SK-N-SH (cell line): ENCODE measurements around the gene TRPM3. TPM values are rescaled to one million over a fixed set of nuclear protein-coding genes. Genes with fewer than 3 reads are reported as not detected.

Experiments
- CTCF ChIA-PET: fragments of 300-600, 350-600 bp; formaldehyde crosslinking; extraction: SDS; loops from one replicate; lab custom pipeline; 2021; lab: Yijun Ruan, JAX
- POLR2A ChIA-PET: fragments of 350-600 bp; sonication (Branson Sonifier 250); formaldehyde crosslinking; extraction: SDS; loops from one replicate; lab custom pipeline; 2020; ENCODE audit warnings: antibody characterized with exemption, inconsistent platforms; lab: Yijun Ruan, JAX
- DNase-seq: peaks from one replicate; pipeline ENCODE4 v3.0.0; 2012
- H2AFZ ChIP-seq: fragments of 200-600 bp; sonication (generic); 2 replicates; pipeline ENCODE4 v1.8.1; 2016; ENCODE audit warnings: antibody characterized with exemption, mild to moderate bottlenecking, low read depth
- H3F3A ChIP-seq: fragments of 200-600 bp; sonication (generic); replicated peaks from 2 replicates; pipeline ENCODE3; 2016; ENCODE audit warnings: antibody characterized with exemption, mild to moderate bottlenecking; ENCODE audit not compliant: insufficient read depth
- H3K27ac ChIP-seq, 2 experiments: fragments of 200-500 bp in 1 of 2; fragments of 200-600 bp in 1 of 2; sonication (Bioruptor generic) in 1 of 2; sonication (generic), shearing (Covaris generic) in 1 of 2; 2 replicates each; pipeline versions ENCODE4 v1.5.1 to v1.6.1; 2014 to 2016; ENCODE audit warnings: low read depth in 2 of 2, inconsistent platforms in 1 of 2, low read length in 1 of 2, mild to moderate bottlenecking in 1 of 2, mixed read lengths in 1 of 2
- H3K27me3 ChIP-seq: fragments of 200-600 bp; sonication (generic), shearing (Covaris generic); 2 replicates; pipeline ENCODE4 v1.6.1; 2016; ENCODE audit warnings: mixed run types; ENCODE audit not compliant: insufficient read depth
- H3K36me3 ChIP-seq, 2 experiments: fragments of 200-500 bp in 1 of 2; fragments of 200-600 bp in 1 of 2; sonication (Bioruptor generic) in 1 of 2; sonication (generic) in 1 of 2; replicated peaks in 1 of 2; 2 replicates each; pipeline versions ENCODE3 to v1.5.1; 2014 to 2016; ENCODE audit warnings: low read length in 1 of 2, mild to moderate bottlenecking in 1 of 2; ENCODE audit not compliant: insufficient read depth in 2 of 2, control insufficient read depth in 1 of 2
- H3K4me1 ChIP-seq, 2 experiments: fragments of 200-500 bp in 1 of 2; fragments of 200-600 bp in 1 of 2; sonication (Bioruptor generic) in 1 of 2; sonication (generic), shearing (Covaris generic) in 1 of 2; 2 replicates each; pipeline versions ENCODE4 v1.5.1 to v1.6.1; 2014 to 2016; ENCODE audit warnings: low read depth in 1 of 2, low read length in 1 of 2, mixed run types in 1 of 2; ENCODE audit not compliant: insufficient read depth in 2 of 2, control insufficient read depth in 1 of 2
- H3K4me2 ChIP-seq: fragments of 200-600 bp; sonication (generic), shearing (Covaris generic); 2 replicates; pipeline ENCODE4 v1.6.1; 2017; ENCODE audit warnings: mixed run types
- H3K4me3 ChIP-seq, 2 experiments: fragments of 200-500 bp in 1 of 2; fragments of 200-600 bp in 1 of 2; sonication (Bioruptor generic) in 1 of 2; sonication (generic), shearing (Covaris generic) in 1 of 2; 2 replicates each; pipeline versions ENCODE4 v1.5.1 to v1.8.1; 2014 to 2016; ENCODE audit warnings: low read depth in 2 of 2, inconsistent platforms in 1 of 2, low read length in 1 of 2, mild to moderate bottlenecking in 1 of 2, mixed read lengths in 1 of 2, moderate library complexity in 1 of 2
- H3K79me2 ChIP-seq: fragments of 200-600 bp; sonication (generic); 2 replicates; pipeline ENCODE4 v1.8.1; 2017; ENCODE audit warnings: mild to moderate bottlenecking; ENCODE audit not compliant: insufficient read depth
- H3K9ac ChIP-seq: fragments of 200-600 bp; sonication (generic); 2 replicates; pipeline ENCODE4 v1.6.1; 2017; ENCODE audit warnings: mixed run types
- H3K9me2 ChIP-seq: fragments of 200-600 bp; sonication (generic); 2 replicates; pipeline ENCODE4 v1.6.1; 2017; ENCODE audit warnings: mixed run types
- H3K9me3 ChIP-seq: fragments of 200-600 bp; sonication (generic); 2 replicates; pipeline ENCODE4 v1.6.1; 2017; ENCODE audit warnings: mixed run types, mild to moderate bottlenecking, moderate library complexity
- H4K20me1 ChIP-seq: fragments of 200-600 bp; sonication (generic); 2 replicates; pipeline ENCODE4 v1.6.1; 2017; ENCODE audit warnings: mild to moderate bottlenecking, mixed run types; ENCODE audit not compliant: insufficient read depth
- CHD2 ChIP-seq: fragments of 150-350 bp; IDR thresholded peaks from 2 replicates; pipeline ENCODE4 v1.6.1; 2018; ENCODE audit warnings: low read length; ENCODE audit not compliant: partially characterized antibody
- EZH2phosphoT487 ChIP-seq: fragments of 200-600 bp; sonication (generic); IDR thresholded peaks from 2 replicates; pipeline ENCODE4 v1.6.1; 2017; ENCODE audit warnings: low read depth, mixed run types, mild to moderate bottlenecking, antibody characterized with exemption, moderate library complexity, borderline replicate concordance
- GATA2 ChIP-seq: sonication (generic); formaldehyde crosslinking; IDR thresholded peaks from 2 replicates; pipeline ENCODE4 v1.5.0; 2020; ENCODE audit warnings: mild to moderate bottlenecking, missing genetic modification reagents
- MEF2A ChIP-seq: IDR thresholded peaks from 2 replicates; pipeline ENCODE4 v1.4.0; 2012; ENCODE audit warnings: low read depth, borderline replicate concordance
- NFIC ChIP-seq: IDR thresholded peaks from 2 replicates; pipeline ENCODE4 v1.4.0; 2012; ENCODE audit warnings: borderline replicate concordance
- PBX3 ChIP-seq: IDR thresholded peaks from 2 replicates; pipeline ENCODE4; 2012
- RAD21 ChIP-seq: IDR thresholded peaks from 2 replicates; pipeline ENCODE4 v1.6.1; 2012; ENCODE audit warnings: mild to moderate bottlenecking, low read length
- RCOR1 ChIP-seq: fragments of 150-350 bp; IDR thresholded peaks from 2 replicates; pipeline ENCODE4 v1.6.1; 2017; ENCODE audit warnings: antibody characterized with exemption, low read length
- RFX5 ChIP-seq: IDR thresholded peaks from 2 replicates; pipeline ENCODE4 v1.6.1; 2012; ENCODE audit warnings: mild to moderate bottlenecking, improper control_type of control experiment, low read length
- SMC3 ChIP-seq: IDR thresholded peaks from 2 replicates; pipeline ENCODE4 v1.6.1; 2012; ENCODE audit warnings: low read depth, low read length, improper control_type of control experiment
- TEAD4 ChIP-seq: IDR thresholded peaks from 2 replicates; pipeline ENCODE4 v1.4.0; 2012; ENCODE audit warnings: mild to moderate bottlenecking, borderline replicate concordance; ENCODE audit not compliant: insufficient read depth
- WGBS: methylation state at CpG from one replicate; pipeline ENCODE4 v1.1.6; 2017; ENCODE audit warnings: low lambda C conversion rate; 5-methylcytosine and 5-hydroxymethylcytosine counted together
- polyA plus RNA-seq, 3 experiments: library from polyadenylated mRNA; depleted of rRNA; stranded (reverse); fragments of >200 nt; gene quantifications; 2 replicates each; pipeline ENCODE4 v1.2.3, GENCODE V29; 2012
- TF ChIP-seq, protein P1 (sequence below): IDR thresholded peaks from 2 replicates; pipeline ENCODE4 v1.6.1; 2012; ENCODE audit warnings: mild to moderate bottlenecking, low read depth, low read length, moderate library complexity
- TF ChIP-seq, protein P2 (sequence below): fragments of 200-600 bp; sonication (generic); IDR thresholded peaks from 2 replicates; pipeline ENCODE4 v1.6.1; 2017; ENCODE audit warnings: antibody characterized with exemption, mild to moderate bottlenecking, moderate library complexity

The TRPM3 gene
- polyA plus RNA-seq, 1 of the 3 experiments (the other 2 are of a cell fraction): not detected

DNA sequence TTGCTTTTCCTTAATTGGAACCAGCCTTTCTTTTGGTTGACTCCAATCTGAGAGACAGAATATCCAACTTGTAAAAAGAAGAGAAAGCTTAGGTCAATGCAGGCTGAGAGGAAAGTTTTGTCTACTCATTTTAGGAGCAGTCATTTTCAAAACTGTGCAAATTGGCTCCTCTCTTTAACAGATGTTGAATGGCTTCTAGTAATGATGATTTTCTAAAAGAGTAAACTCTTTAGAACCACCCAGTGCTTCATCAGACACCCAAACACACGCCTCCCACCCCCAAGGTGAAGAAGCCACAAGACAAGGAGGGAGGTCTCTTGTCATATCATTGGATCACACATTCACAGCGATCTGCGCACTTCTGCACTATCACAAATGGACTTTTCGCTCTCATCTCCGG, 590.7 kb downstream of the TRPM3 start (continued):
- TF ChIP-seq GATA2 (CRISPR knock-in tag) (no peak), RAD21 (no peak), EZH2phosphoT487 (no peak)
- TF ChIP-seq, protein P1, sequence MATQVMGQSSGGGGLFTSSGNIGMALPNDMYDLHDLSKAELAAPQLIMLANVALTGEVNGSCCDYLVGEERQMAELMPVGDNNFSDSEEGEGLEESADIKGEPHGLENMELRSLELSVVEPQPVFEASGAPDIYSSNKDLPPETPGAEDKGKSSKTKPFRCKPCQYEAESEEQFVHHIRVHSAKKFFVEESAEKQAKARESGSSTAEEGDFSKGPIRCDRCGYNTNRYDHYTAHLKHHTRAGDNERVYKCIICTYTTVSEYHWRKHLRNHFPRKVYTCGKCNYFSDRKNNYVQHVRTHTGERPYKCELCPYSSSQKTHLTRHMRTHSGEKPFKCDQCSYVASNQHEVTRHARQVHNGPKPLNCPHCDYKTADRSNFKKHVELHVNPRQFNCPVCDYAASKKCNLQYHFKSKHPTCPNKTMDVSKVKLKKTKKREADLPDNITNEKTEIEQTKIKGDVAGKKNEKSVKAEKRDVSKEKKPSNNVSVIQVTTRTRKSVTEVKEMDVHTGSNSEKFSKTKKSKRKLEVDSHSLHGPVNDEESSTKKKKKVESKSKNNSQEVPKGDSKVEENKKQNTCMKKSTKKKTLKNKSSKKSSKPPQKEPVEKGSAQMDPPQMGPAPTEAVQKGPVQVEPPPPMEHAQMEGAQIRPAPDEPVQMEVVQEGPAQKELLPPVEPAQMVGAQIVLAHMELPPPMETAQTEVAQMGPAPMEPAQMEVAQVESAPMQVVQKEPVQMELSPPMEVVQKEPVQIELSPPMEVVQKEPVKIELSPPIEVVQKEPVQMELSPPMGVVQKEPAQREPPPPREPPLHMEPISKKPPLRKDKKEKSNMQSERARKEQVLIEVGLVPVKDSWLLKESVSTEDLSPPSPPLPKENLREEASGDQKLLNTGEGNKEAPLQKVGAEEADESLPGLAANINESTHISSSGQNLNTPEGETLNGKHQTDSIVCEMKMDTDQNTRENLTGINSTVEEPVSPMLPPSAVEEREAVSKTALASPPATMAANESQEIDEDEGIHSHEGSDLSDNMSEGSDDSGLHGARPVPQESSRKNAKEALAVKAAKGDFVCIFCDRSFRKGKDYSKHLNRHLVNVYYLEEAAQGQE: no peak

- no peak overlapping the region for H3K4me3 ChIP-seq
- no peaks in the 10 kb centered on the region for H3K4me1 ChIP-seq
- H3K9me2 ChIP-seq: no peaks in the 10 kb centered on the region
- H2AFZ ChIP-seq: no peak overlapping the region
- no peaks in the 10 kb centered on the region for H4K20me1 ChIP-seq
- no peaks in the 10 kb centered on the region for H3K36me3 ChIP-seq
- H3K9me3 ChIP-seq: no peaks in the 10 kb centered on the region
- WGBS: 89% methylated on average over 7 of the region's 7 CpGs
- ChIA-PET CTCF (no interaction called here), POLR2A (no interaction called here)
- no peaks in the 10 kb centered on the region for H3K79me2 ChIP-seq
- no peaks in the 10 kb centered on the region for H3K27me3 ChIP-seq
- H3K27ac ChIP-seq: no peak overlapping the region
- no peak for DNase-seq
- TF ChIP-seq SMC3 (no peak), RCOR1 (no peak), CHD2 (no peak), TEAD4 (no peak), MEF2A (no peak), RAD21 (no peak), NFIC (no peak), EZH2phosphoT487 (no peak), RFX5 (no peak), PBX3 (no peak)
- TF ChIP-seq, protein P2, sequence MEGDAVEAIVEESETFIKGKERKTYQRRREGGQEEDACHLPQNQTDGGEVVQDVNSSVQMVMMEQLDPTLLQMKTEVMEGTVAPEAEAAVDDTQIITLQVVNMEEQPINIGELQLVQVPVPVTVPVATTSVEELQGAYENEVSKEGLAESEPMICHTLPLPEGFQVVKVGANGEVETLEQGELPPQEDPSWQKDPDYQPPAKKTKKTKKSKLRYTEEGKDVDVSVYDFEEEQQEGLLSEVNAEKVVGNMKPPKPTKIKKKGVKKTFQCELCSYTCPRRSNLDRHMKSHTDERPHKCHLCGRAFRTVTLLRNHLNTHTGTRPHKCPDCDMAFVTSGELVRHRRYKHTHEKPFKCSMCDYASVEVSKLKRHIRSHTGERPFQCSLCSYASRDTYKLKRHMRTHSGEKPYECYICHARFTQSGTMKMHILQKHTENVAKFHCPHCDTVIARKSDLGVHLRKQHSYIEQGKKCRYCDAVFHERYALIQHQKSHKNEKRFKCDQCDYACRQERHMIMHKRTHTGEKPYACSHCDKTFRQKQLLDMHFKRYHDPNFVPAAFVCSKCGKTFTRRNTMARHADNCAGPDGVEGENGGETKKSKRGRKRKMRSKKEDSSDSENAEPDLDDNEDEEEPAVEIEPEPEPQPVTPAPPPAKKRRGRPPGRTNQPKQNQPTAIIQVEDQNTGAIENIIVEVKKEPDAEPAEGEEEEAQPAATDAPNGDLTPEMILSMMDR: no peak
- no peak overlapping the region for H3K4me2 ChIP-seq
- peaks cover 3% of the 10 kb centered on the region for H3F3A ChIP-seq
- no peak overlapping the region for H3K9ac ChIP-seq
Measured at GRCh38 chr9:70529833-70530232, 591.6 kb downstream of the TRPM3 start.
